ENCODE measurements around the gene KSR2.

KSR2 gene

DNA sequence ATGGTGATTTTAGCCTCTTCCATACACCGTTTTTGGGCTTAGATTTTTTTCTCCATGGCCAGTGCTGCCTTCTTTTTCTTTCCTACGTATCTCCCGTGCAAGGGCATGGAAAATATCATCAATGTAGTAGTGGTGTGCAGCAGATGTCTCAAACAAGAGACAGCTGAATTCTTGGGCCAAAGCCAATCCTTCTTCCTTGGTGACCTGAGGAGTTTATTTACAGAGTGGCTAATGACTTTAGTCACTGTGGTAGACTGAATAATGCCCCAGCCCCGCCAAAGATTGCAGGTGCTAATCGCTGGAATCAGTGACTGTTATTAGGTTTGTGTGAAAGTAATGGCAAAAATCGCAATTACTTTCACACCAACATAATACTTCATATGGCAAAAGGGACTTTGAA, 371.8 kb downstream of the KSR2 start:
- DNase-seq = peak; percentile 82

DNA sequence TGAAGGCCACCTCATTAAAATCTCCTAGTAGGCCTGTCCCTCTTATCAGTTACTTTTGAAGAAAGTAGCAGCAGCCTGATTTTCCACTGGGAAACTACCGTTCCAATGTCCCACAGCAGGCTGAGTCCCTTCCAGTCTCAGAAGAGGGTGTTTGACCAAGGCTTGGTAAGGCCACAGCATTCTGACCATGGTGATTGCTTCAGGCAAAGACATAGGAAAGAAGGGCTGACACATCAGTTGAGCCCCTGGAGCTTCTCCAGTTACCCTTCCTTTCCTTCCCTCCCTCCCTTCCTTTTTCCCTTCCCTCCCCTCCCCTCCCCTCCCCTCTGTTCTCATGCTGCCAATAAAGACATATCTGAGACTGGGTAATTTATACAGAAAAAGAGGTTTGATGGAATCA, 373.0 kb downstream of the KSR2 start:
- no peak for DNase-seq

DNA sequence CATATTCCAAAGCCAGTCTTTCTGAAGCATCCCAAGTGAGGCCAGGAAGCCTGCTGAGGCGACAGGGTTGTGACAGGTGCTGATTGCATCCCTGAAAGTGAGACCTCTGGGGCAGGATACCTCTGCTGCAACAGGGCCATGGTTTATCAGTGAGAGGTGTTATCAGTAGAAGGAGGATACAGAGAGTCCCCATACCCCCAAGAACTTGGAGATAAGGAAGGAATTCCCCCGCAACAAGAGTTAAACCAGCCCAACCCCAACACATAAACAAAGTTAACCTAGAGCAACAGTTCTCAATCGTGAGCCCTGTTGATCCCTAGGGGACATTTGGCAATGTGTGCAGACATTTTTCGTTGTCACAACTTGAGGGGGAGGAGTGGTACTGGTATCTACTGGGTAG, 374.3 kb downstream of the KSR2 start:
- no peak for DNase-seq

DNA sequence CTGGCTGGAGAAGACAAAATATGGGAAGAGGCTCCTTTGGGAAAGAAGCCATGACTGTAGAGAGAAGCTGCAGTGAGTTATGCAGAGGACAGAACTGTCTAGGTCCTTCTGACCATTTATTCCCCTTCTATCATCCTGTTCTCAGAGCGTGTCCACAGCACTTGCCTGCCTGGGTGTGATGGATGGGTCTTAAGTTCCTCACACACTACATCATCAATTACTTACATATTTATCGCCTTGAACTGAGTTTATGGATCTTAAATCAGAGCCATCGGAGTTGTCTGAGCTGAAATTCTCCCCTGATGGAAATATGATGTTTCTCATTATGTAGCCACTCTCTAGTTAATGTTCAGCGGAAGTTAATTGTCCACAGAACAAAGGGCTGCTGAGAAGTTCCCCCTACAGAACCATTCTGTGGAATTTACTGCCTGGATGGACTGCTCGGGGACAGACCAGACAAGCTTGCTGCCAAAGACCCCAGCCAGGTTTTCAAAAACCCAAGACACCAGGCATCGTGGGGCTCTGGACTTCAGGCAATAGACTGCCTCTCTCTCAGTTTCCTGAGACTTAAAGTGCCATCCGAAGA, 374.9 kb downstream of the KSR2 start:
- no peak for DNase-seq

DNA sequence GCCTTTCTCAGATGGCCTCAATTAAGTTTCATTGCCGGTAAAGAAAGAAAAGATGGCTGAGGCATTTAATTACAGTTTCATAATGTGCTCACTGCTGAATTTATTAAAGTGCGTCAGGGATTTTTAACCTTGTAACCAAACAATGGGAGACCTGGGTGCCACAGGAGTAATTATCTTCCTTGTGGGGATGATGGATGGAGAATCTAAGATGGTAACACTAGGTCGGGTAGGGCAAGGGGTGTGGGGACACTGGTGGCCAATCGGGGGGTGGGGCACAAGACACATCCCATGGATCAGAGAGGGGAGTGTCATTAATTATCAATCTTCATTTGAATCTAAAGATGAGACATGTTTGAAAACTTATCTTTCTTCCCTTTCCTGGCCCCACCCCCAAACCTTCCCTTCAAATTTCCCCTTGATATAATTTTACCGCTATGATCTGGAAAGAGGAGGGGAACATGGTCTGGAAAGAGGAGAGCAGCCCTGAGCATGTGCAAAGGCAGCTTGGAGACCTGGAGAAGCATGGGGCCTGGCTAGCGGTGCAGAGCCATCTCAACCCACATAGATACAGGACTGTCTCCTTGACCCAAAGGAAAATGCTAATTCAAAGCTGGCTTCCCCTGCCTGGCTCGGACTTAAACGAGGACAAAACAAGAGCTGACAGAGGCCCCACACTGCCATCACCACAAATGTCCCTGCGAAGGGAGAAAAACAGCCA, 376.0 kb downstream of the KSR2 start:
- DNase-seq = no peak

DNA sequence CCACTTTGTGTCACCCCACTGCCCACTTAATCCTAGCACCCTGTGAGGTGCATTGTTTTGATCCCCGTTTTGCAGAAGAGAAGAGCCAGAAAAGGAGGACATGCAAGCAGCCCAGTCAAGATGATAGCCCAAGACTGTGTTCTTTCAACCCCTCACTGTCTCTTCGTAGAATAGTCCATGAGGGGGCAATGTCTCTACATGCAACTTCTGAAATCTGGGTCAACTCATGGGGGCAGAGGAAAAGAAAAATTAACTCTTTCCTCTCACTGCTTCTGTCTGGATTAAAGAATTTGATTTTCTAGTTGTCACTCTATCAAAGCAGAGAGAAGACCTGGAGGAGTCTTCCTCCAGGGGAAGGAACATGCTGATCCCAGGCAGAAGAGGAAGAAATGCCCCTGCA, 377.8 kb downstream of the KSR2 start:
- no peak for DNase-seq

DNA sequence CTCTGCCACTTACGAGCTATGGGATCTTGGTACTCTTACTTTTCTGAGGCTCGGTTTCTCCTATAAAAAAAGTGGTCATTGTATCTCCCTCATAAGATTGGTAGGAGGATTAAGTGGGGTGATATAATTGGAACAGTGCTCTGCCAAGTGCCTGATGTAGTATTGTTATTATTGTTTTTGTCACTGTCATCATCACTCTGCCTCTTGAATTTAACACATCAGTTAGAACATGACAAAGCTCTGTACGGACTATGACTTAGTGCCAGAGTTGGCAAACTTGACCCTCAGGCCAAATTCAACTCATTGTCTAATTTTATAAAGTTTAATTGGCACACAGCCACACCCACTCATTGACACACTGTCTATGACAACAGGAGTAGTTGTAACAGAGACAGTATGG, 378.4 kb downstream of the KSR2 start:
- no peak for DNase-seq

DNA sequence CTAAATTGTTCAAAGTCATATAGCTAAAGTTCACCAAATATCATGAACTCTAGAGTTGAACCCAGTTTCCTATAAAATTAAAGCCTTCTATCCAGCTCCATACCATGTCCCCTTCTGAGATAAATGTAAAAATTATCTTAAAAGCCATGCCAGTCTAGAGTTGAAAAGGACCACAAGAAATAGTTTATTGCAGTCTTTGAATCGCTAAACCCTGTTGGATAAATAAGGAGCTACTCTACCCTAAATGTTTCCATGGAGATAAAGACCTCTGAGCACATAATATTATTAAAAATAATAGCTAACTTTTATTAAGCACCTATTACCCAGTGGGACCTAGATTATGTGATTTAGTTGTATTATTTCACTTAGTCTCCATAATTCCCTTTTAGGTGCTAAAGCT, 379.8 kb downstream of the KSR2 start:
- DNase-seq = no peak

DNA sequence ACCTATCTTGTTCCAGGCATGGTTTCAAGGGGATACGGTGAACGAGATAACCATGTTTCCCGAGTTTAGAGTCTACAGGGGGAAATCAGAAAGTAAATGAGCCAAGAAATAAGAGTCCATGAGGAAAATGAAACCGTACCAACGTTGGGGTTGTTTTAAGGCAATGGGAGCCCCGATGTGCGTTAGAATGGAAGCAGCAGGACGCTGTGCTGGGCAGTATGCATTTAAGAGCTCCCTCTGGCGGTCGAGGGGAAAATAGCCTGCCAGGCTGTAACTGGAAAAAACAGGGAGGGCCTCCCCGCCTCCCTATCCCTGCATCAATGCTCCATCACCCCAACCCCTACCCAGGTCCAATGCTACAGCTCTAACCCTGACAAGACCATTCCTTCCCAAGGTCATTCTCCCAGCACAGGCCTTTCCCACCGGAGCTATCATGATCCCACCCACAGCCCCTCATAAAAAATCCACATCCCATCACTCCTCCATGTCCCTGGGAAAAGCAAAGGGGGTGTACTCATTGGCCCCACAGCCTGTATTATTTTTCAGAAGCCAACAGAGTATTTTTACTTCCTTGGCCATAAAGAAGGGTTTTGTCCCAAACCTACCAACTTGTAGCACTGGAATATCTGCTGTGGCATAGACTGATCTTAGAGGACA, 381.0 kb downstream of the KSR2 start:
- peak; percentile 3 for DNase-seq

DNA sequence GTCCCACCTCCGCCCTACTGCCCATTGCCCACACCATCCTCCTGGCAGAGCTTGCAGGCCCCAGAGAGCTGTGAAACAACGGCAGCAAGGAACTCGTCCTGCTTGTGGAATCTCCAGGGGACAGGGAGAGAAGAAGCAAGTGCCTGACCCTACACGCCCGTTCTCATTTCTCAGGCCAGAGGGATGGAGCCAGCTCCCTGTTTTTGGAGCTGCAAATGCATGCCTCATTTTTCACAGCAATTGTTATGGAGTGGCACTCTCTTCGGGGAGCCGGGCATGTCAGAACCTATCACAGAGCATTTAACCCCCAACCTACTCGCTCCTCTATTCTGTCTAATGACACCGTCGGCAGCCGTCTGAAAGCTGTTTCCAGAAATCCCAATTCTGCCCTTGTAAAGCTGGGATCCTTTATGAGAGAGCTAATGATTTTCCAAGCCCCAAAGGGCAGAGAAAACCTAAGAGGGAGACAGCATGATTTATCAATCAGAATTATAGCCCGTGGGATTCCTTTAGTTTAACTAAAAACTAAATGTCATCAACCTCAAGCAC, 385.0 kb downstream of the KSR2 start:
- DNase-seq = no peak

DNA sequence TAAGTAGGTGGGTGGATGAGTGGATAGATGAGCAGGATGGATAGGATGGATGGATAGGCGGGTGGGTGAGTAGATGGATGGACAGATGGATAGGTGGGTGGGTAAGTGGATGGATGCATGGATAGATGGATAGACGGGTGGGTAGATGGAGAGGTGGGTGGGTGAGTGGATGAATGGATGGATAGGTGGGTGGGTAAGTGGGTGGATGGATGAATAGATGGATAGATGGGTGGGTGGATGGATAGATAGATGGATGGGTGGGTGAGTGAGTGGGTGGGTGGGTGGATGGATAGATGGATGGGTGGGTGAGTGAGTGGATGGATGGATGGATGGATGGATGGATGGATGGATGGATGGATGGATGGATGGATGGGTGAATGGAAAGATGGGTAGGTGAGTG, 385.7 kb downstream of the KSR2 start:
- DNase-seq = no peak

DNA sequence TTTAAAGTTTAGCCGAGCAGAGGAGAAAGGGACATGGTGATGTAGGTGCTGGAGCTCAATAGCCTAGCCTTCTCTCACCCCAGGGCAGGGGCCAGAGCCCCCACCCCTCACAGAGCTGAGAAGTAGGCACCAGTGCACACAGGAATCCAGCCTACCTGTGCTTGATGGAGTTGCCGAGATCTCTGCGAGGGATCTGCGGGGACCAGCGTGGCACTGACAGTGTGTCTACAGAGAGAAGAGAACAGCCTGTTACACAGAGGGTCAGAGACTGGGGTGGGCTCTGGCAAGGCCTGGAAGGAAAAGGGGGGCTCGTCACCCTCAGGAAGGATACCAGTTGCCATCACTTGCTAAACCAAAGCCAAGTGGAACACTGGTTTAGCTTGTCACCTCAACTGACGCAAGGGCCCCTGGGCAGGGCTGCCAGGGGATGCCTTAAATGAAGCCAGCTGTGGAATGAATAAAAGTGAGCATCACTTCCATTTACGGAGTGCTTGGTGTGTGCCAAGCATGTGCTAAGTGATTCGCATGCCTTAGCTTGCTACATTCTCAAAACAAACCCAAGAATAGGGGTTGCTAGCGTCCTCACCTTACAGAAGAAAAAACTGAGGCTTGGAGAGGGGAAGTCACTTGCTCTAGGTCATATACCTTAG, 386.5 kb downstream of the KSR2 start:
- DNase-seq = no peak

DNA sequence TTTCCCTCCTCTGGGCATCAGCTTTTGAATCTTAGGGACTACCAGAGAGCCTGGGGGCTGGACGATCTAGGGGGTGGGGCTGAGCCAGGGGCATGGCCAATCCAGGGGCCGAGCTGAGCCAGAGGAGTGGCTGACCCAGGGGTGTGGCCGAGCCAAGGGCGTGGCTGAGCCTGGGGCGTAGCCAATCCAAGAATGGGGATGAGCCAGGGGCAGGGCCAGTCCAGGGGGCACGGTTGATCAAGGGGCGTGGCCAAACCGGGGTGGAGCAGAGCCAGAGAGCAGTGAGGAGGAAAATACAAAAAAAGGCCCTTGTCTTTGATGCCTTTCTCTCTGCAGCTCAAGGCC, 388.1 kb downstream of the KSR2 start:
- DNase-seq = no peak

DNA sequence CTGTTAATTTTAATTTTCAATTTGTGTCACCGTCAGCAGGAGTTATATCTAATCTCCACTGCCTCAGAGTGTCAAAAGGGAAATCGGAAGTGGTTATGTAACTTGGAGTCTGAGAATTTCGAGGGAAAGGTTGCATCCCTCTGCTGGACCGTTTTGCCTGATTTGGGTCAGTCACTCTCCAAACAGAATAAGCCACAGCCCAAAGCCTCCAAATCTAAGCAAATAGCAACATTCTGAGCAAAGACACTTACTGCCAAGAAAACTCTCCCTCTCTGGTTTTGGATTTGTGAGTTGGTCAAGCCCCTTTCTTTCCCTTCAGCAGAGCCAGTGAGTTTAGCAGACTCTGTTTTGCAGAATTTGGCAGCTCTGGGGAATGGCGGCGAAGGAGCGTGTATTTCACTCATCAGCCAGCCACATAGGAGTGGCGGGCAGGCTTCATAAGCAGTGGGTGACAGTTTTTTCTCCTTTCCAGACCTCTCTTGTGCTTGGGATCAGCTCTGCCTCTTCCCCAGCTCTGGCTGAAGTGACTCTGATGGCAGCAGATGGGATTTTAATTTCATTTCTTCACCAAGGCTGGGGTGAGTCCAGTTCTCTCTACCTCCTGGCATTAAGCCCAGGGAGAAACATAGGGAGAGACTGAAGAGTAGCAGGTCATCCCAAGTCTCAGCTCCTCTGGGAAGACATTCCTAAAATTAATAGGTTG, 388.6 kb downstream of the KSR2 start:
- DNase-seq = no peak

DNA sequence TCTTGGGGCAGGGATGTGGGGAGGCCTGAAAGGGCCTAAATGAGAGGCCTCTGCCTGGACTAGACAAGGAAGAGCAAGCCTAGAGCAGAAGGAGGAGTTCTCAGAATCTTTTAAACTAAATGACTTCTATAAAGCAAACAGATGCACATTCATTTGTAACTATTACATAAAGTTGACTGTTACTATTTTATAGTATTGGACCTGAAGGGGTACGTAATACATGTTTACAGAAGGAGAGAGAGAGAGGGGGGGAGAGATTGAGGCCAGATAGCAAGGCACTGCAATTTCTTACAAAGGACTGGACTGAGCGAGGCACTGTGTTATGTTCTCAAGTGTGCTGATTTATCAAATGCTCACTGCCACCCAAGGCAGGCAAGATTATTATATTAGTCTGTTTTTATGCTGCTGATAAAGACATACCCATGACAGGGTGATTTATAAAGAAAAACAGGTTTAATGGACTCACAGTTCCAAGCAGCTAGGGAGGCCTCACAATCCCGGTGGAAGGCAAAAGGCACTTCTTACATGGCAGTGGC, 391.6 kb downstream of the KSR2 start:
- no peak for DNase-seq

DNA sequence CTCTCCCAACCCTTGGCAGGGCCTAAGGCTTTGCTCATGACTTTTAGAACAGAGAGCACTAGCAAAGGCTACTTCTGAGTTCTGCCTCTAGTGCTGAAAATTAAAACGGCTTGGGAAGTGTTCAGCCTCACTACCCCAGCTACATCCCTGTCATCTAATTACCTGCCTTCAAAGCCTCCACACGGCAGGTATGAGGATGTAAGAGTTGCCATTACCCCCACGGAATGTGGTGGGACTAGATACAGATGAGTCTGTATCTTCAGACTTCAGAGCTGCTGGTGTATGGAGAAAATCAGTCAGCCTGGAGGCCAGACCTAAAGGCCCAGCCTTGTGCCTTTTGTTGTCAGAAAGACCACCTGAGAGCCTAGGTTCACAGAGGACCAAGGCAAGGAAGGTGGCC, 392.7 kb downstream of the KSR2 start:
- no peak for DNase-seq

DNA sequence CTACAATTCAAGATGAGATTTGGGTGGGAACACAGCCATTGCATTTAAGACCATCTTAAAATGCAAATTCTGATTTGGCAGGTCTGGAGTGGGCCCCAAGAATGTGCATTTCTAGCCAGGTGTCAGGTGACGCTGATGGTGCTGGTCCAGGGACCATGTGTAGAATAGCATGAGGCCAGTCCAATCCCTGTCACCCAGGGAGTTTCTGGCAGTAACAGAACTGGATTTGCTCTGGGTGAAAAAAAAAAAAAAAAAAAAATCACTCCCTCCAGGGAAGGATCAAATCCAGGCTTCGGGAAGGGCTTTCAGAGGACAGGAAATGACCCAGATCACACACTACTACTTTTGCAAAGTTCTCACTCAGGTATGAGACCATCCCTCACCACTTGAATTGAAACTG, 394.1 kb downstream of the KSR2 start:
- DNase-seq = no peak

DNA sequence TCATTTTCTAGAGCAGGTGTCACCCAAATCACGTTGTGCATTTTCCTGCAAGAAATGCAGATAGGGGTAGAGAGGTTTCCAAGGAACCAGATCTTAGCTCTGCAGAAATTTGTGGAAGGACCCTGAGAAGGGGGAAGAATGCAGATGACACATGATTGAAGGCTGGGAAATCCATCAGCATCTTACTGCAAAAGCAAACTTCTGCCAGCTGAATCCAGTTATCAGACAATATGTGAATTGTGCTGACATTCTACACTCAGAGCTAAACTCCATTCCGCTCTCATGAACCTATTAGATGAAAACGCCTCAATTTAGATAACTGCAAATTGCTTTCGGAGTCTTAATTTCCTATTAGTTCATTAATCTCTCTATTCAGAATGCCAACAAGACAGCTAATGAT, 396.0 kb downstream of the KSR2 start:
- DNase-seq = no peak

DNA sequence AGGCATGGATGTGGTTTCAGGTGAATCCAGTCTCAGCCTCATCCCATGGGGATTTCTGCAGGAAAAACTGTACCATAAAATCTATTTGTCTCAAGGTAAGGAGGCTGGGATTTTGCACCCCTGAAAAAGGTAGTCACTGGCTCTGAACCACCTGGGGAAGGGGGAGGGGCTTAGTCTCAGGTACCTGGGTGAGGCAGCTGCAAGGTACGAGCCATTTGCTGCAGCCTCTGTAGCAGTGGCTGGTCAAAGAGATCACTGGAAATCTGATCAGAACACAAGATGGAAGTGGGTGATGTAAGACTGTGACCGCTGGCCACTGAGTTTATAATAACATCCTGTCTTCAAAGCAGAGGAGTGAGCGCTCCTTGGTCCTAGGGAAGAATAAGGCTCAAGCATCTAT, 397.5 kb downstream of the KSR2 start:
- DNase-seq = no peak

DNA sequence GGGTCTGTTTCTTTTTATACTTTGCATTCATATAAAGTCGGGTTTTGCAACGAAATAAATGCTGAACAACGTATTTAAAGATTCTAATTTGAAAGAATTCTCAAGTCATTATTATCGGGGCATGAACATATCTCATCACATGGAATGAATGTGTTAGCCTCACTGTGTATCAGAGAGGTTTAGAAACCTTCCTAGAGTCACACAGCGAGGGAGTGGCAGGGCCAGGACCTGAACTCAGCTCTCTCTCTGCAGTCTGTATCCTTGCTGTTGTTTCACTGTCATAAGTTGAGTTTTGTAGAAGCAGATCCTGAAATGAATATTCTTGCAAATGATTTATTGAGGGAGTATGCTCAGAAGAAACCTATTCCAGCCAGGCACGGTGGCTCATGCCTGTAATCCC, 398.2 kb downstream of the KSR2 start:
- no peak for DNase-seq

DNA sequence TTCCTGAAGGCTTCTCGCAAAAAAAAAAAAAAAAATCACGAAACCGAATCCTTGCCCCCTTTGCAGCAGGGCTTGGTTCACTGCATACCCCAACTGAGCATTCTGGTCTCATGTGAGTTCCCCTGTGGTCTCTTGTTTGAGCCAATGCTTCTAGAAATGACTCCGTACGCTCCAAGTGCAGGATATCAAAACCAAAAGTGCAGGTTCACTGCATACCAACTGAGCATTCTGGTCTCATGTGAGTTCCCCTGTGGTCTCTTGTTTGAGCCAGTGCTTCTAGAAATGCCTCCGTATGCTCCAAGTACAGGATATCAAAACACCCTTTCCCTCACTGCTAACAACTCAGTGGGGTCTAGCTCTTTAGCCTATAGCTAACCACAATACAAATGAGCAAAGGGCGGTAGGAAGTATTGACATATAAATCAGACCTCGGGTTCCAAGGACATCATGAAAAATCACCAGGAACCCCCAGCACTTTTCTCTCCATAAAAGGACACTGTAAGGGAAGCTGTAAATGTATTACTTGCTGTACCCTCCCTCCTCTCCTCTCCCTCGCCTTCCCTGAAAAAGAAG, 401.1 kb downstream of the KSR2 start:
- no peak for DNase-seq

DNA sequence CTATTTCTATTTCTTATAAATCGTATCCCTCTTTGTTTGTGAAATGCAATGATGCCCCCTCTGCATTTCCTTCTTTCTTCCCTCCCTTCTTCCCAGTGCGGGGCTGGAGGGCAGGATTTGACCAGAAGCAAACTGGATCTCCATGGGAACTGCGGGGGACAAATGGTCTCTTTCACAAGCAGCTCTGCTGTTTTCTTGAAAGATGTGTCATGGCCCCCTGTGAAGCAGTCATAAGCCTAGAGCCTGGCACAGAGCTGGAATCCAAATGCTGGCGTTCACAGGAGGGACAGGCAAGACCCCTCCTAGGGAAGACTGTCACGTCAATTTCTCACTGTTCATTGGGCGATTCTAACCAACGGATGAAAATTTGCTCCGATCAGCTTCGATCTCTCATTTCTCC, 403.9 kb downstream of the KSR2 start:
- DNase-seq = no peak

DNA sequence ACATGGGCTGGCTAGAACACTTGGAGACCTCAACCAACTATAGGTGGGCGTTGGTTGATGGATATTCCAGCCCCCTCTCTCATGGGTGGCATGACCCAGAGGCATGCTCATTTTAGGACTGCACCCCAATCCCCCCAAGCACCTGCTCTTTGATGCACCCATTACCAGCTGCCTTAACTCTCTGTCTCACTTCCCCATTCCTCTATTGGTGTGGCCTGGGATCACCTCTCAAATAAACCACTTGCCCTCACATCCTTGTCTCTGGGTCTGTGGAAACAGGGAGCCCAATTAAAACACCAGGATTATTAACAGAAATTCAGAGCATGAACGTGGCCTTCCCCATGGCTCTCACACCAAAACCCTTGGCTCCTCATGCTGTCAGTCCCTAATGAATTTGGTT, 405.1 kb downstream of the KSR2 start:
- DNase-seq = no peak

Data from DMS153 (cell line).